Measurements from ENCODE around the gene TSHZ3.

The TSHZ3 gene

GRCh38 chr19:31334849-31335624 is 14.2 kb downstream of the TSHZ3 start:
- no peak for DNase-seq

GRCh38 chr19:31334101-31334848 is 15.0 kb downstream of the TSHZ3 start:
- DNase-seq = no peak

- no peak for DNase-seq
These were observed 17.1 kb downstream of the TSHZ3 start for GRCh38 chr19:31332096-31332495.

- no peak for DNase-seq
These were observed 17.7 kb downstream of the TSHZ3 start for GRCh38 chr19:31331536-31331935.

- DNase-seq = no peak
These were observed 18.5 kb downstream of the TSHZ3 start for GRCh38 chr19:31330761-31331160.

GRCh38 chr19:31330237-31330636 is 19.0 kb downstream of the TSHZ3 start:
- no peak for DNase-seq

GRCh38 chr19:31329819-31330218 is 19.4 kb downstream of the TSHZ3 start:
- DNase-seq = no peak

- DNase-seq = no peak
These were observed 21.0 kb downstream of the TSHZ3 start for GRCh38 chr19:31328238-31328637.

GRCh38 chr19:31326329-31327028 is 22.8 kb downstream of the TSHZ3 start:
- no peak for DNase-seq

- DNase-seq = no peak
These were observed 23.9 kb downstream of the TSHZ3 start for GRCh38 chr19:31325342-31325741.

- DNase-seq = no peak
These were observed 29.8 kb downstream of the TSHZ3 start for GRCh38 chr19:31319465-31319864.

- no peak for DNase-seq
These were observed 30.3 kb downstream of the TSHZ3 start for GRCh38 chr19:31318790-31319425.

- DNase-seq = no peak
These were observed 31.7 kb downstream of the TSHZ3 start for GRCh38 chr19:31317570-31317969.

- no peak for DNase-seq
These were observed 32.1 kb downstream of the TSHZ3 start for GRCh38 chr19:31317093-31317492.

- DNase-seq = no peak
These were observed 32.9 kb downstream of the TSHZ3 start for GRCh38 chr19:31316201-31316951.

GRCh38 chr19:31315652-31316051 is 33.6 kb downstream of the TSHZ3 start:
- no peak for DNase-seq

GRCh38 chr19:31314849-31315629 is 34.2 kb downstream of the TSHZ3 start:
- DNase-seq = no peak

- no peak for DNase-seq
These were observed 35.1 kb downstream of the TSHZ3 start for GRCh38 chr19:31314156-31314555.

GRCh38 chr19:31313291-31314030 is 35.8 kb downstream of the TSHZ3 start:
- no peak for DNase-seq

GRCh38 chr19:31312677-31313244 is 36.5 kb downstream of the TSHZ3 start:
- no peak for DNase-seq

Measured in NCI-H524 (cell line).